Midbrain (tissue), 1 donor: Measurements from ENCODE around the gene MRPL52.

Source experiments
- DNase-seq: peaks from one replicate; lab custom pipeline; 2025; lab: John Stamatoyannopoulos, UW

The MRPL52 gene

GRCh38 chr14:22883173-22883976 lies 53.7 kb downstream of the MRPL52 start, which contains the start of gene REM2:
REM2 (plus strand) TSS chr14:22883222; CDS start chr14:22883288, 66 bp downstream.
- no peak for DNase-seq

GRCh38 chr14:22884076-22884737 lies 54.5 kb downstream of the MRPL52 start:
- no peak for DNase-seq
